KMS-11 (cell line): ENCODE results near the gene RNGTT.

Experiments used
- H2AFZ ChIP-seq: fragments of 200-600 bp; sonication (generic); 2 replicates; pipeline ENCODE4 v1.6.1; 2016; ENCODE audit warnings: antibody characterized with exemption, mixed run types, low read depth
- H3K27ac ChIP-seq: fragments of 200-600 bp; sonication (generic); 2 replicates; pipeline ENCODE4 v1.6.1; 2016; ENCODE audit warnings: mild to moderate bottlenecking, mixed run types
- H3K27me3 ChIP-seq: fragments of 200-600 bp; sonication (generic); 2 replicates; pipeline ENCODE4 v1.6.1; 2017; ENCODE audit warnings: mild to moderate bottlenecking, low read depth, mixed run types, moderate library complexity; ENCODE audit not compliant: insufficient read depth
- H3K36me3 ChIP-seq: fragments of 200-600 bp; sonication (generic); 2 replicates; pipeline ENCODE4 v1.6.1; 2017; ENCODE audit warnings: mild to moderate bottlenecking, mixed run types; ENCODE audit not compliant: insufficient read depth
- H3K4me1 ChIP-seq: fragments of 200-600 bp; sonication (generic); 2 replicates; pipeline ENCODE4 v1.6.1; 2016; ENCODE audit warnings: mild to moderate bottlenecking, low read depth, mixed run types; ENCODE audit not compliant: poor library complexity, severe bottlenecking
- H3K4me2 ChIP-seq: fragments of 200-600 bp; sonication (generic); 2 replicates; pipeline ENCODE4 v1.7.0; 2016; ENCODE audit warnings: mild to moderate bottlenecking, mixed run types
- H3K4me3 ChIP-seq: fragments of 200-600 bp; sonication (generic); IDR thresholded peaks from 2 replicates; pipeline ENCODE4 v1.6.1; 2017; ENCODE audit warnings: low read depth, low read length, mixed read lengths; ENCODE audit not compliant: insufficient read depth
- H3K79me2 ChIP-seq: fragments of 200-600 bp; sonication (generic); 2 replicates; pipeline ENCODE4 v1.6.1; 2016; ENCODE audit warnings: low read depth, mixed run types; ENCODE audit not compliant: insufficient read depth
- H3K9ac ChIP-seq: fragments of 200-600 bp; sonication (generic); 2 replicates; pipeline ENCODE4 v1.6.1; 2016; ENCODE audit warnings: mild to moderate bottlenecking, mixed run types
- H4K20me1 ChIP-seq: fragments of 200-600 bp; sonication (generic); 2 replicates; pipeline ENCODE4 v1.6.1; 2016; ENCODE audit warnings: mild to moderate bottlenecking, mixed run types; ENCODE audit not compliant: insufficient read depth
- CTCF ChIP-seq: fragments of 200-600 bp; sonication (generic); conservative IDR thresholded peaks from 2 replicates; pipeline ENCODE4 v1.6.1; 2017; ENCODE audit warnings: low read depth, mild to moderate bottlenecking, antibody characterized with exemption, low read length, moderate library complexity, mixed read lengths

RNGTT gene

GRCh38 chr6:88575536-88575935 is 387.9 kb downstream of the RNGTT start:
- Histone ChIP-seq H3K9ac (no peak overlapping the region), H3K79me2 (no peaks in the 10 kb centered on the region), H3K4me2 (no peak overlapping the region), H3K27ac (no peak overlapping the region), H3K4me3 (no peak overlapping the region), H2AFZ (no peak overlapping the region), H3K27me3 (no peaks in the 10 kb centered on the region), H3K36me3 (no peaks in the 10 kb centered on the region), H3K4me1 (no peaks in the 10 kb centered on the region), H4K20me1 (no peaks in the 10 kb centered on the region)
- TF ChIP-seq CTCF = no peak

GRCh38 chr6:88574651-88575050 is 388.8 kb downstream of the RNGTT start:
- H4K20me1 ChIP-seq = no peaks in the 10 kb centered on the region
- H3K4me2 ChIP-seq = no peak overlapping the region
- TF ChIP-seq CTCF = no peak
- no peak overlapping the region for H3K4me3 ChIP-seq
- no peak overlapping the region for H3K27ac ChIP-seq
- no peaks in the 10 kb centered on the region for H3K36me3 ChIP-seq
- no peaks in the 10 kb centered on the region for H3K27me3 ChIP-seq
- H2AFZ ChIP-seq = no peak overlapping the region
- H3K9ac ChIP-seq = no peak overlapping the region
- H3K4me1 ChIP-seq = no peaks in the 10 kb centered on the region
- no peaks in the 10 kb centered on the region for H3K79me2 ChIP-seq

GRCh38 chr6:88574031-88574430 is 389.4 kb downstream of the RNGTT start:
- TF ChIP-seq CTCF = no peak
- Histone ChIP-seq H3K79me2 (no peaks in the 10 kb centered on the region), H4K20me1 (no peaks in the 10 kb centered on the region), H3K4me3 (no peak overlapping the region), H2AFZ (no peak overlapping the region), H3K4me1 (no peaks in the 10 kb centered on the region), H3K27ac (no peak overlapping the region), H3K9ac (no peak overlapping the region), H3K4me2 (no peak overlapping the region), H3K36me3 (no peaks in the 10 kb centered on the region), H3K27me3 (no peaks in the 10 kb centered on the region)

GRCh38 chr6:88573561-88573960 is 389.9 kb downstream of the RNGTT start:
- Histone ChIP-seq H3K4me2 (no peak overlapping the region), H2AFZ (no peak overlapping the region), H3K4me3 (no peak overlapping the region), H3K27me3 (no peaks in the 10 kb centered on the region), H3K79me2 (no peaks in the 10 kb centered on the region), H3K36me3 (no peaks in the 10 kb centered on the region), H3K9ac (no peak overlapping the region), H3K4me1 (no peaks in the 10 kb centered on the region), H4K20me1 (no peaks in the 10 kb centered on the region), H3K27ac (no peak overlapping the region)
- no peak for TF ChIP-seq CTCF
